GM21619 (cell line): Measurements from ENCODE around the gene GNPDA2.
"Not testable (repeated sequence)": the region's sequence is repeated elsewhere in the genome, so short reads cannot be mapped to it uniquely, and the experiment has no call there.

ENCODE experiments used
- ATAC-seq: cut with Tn5 transposase; IDR thresholded peaks from one replicate; pipeline ENCODE4 v1.9.1; 2021; ENCODE audit not compliant: unreplicated experiment

GNPDA2 gene

DNA sequence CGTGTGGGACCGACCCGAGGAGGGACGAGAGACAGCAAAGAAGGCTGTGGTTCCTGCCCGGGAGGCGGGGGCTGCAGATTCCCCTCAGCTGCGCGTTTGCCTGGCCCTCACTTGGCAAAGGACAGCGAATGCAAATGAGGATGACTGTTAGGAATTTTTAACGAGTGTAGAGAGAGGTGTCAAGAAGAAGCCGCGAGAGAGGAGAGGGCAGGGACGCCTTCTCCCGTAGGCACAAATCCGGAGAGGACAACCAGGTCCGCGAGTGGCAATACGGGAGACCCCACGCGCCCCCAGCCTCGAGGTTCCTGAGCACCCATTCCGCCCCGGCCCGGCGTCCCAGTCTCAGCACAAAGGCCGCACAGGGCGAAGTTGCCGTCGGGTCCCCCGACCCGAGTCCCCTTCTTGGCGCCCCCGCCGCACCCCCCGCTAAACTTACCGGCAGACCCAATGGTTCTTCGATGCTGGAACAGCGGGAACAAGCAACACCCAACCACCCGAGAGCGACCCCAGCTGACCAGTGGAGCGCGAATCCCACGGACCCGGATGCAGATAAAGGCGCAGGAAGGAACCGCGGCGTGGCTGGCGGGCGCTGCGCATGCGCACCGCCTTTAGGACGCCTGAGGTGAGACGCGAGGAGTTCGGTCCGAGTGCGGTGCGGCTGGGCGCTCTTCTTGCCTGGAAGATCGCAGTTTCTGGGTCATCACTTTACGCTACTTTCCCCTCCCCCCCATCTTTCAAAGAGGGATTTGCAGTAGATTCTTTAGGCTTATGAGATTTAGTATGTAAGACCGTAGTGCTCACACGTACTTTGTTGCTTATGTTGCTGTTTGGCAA lies at the start of gene GNPDA2:
Gene GNPDA2, minus strand, starts transcription at position 519 of the 834 bp plus-strand sequence. CDS start 4,349 bp downstream, outside the sequence.
- ATAC-seq, result peak; percentile 93

DNA sequence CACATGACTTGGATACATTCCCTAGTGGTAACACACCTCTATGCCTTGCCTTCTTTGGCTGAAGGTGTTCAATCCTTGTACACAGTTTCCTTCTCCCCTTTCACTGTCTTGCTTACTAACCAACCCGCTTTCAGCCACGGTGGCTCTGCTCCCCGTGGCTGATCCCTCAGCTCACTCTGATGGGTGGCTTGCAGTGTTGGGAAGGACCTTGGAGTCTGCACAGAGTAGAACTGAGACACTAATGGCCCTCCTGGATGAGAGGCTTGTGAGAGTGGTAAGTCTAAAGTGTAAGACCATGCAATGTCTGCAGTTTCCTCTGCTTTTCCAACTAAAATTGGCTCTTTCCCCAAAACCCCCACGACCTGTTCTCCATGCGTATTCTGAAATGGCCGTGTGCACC lies 46.0 kb upstream of the GNPDA2 start:
- ATAC-seq, result no peak

- no peak for ATAC-seq
Observed at GRCh38 chr4:44771789-44772188, 45.4 kb upstream of the GNPDA2 start.

DNA sequence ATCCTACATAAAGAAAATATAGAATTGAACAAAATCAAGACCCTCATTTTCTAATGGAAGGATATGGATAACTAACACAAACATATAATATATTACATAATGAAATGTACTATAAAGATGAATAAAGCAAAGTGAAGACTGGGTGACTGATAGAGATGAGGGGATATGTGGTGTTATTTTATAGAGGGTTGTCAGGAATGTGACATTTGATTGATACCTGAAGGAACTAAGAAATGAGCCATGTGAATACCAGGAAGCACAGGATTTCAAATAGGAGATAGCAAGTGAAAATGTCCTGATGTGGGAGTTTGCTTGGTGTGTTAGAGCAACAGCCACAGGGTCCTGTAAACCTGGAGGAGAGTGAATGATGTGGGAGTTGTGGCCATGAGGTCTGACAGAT lies 40.1 kb upstream of the GNPDA2 start:
- ATAC-seq, result no peak

DNA sequence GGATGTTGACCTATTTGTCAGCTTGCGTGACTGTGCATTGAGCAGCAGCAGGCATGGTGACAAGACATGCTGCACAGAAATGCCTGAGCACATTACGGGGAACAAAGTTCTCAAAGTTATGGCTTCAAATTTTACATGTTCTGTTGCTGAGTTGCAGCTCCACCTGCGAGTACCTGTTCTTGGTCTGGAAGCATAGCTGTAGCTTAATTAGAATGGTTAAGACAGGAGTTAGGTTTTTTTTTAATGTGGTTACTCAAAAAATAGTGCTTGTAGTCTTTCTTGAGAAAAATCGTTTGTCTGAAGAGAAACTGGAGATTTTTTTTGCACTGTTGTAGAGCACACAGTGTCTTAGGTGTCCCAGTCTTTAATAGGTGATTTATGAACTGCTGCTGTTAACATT lies 38.8 kb upstream of the GNPDA2 start:
- ATAC-seq, result no peak

GRCh38 chr4:44761306-44761705 lies 35.0 kb upstream of the GNPDA2 start:
- no peak for ATAC-seq

- ATAC-seq, result peak; percentile 73
Observed at GRCh38 chr4:44760142-44760898, 34.0 kb upstream of the GNPDA2 start.

- no peak for ATAC-seq
Observed at GRCh38 chr4:44756559-44756958, 30.2 kb upstream of the GNPDA2 start.

DNA sequence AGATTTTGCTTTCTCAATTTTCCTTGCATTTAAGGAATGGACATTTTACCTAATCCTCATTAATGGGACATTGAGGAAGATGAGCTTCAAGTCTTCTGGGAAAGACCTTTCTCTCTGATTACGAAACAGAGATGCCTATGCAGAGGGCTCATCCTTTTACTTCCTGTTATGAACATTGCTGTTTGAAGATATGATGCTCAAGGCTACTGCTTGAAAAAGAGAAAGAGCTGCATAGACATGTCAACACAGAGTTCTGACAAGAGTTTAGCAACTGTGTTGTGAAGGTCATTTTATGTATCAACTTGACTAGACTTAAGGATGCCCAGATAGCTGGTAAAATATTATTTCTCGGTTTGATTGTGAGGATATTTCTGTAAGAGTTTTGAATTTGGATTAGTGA lies 13.8 kb upstream of the GNPDA2 start:
- no peak for ATAC-seq

GRCh38 chr4:44738615-44739014 lies 12.3 kb upstream of the GNPDA2 start:
- ATAC-seq, result no peak

GRCh38 chr4:44736900-44737299 lies 10.5 kb upstream of the GNPDA2 start:
- no peak for ATAC-seq

GRCh38 chr4:44728694-44729093 lies 2.3 kb upstream of the GNPDA2 start:
- ATAC-seq, result not testable (repeated sequence)

GRCh38 chr4:44727471-44727870 lies 1.1 kb upstream of the GNPDA2 start:
- no peak for ATAC-seq

DNA sequence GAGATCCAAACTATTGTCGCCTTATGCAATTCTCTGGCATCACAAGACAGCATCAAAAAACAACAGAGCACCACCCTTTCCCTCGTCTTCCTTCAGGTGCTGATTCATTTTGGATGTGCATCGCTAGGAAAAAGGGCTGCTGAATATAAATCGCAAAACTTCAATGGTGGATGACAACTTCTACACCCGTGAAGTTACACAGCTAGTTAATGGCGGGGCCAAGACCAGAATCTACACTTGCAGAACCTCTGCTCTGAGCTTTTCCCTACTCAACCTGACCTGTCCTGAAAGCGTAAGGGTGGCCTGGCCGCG lies 674 bp downstream of the GNPDA2 start:
- ATAC-seq, result no peak

GRCh38 chr4:44725166-44725565 lies 1.2 kb downstream of the GNPDA2 start:
- ATAC-seq, result no peak

DNA sequence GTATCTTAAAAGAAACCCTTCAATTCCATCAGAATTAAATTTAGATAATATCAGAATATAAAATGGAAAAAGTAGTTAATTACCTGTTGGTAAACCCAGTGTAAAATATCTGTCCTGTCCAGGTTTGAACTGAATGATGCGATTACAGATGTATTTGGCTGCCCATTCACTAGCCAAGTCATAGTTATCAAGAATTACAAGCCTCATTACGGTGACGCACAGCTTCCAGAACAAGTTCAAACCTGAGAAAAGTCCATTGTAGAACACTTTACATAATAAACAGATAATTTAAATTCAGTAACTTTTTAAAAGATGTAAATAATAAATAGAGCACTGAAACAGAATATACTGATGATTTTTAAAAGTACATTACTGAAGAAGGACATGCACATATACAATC lies 4.4 kb downstream of the GNPDA2 start:
- no peak for ATAC-seq

DNA sequence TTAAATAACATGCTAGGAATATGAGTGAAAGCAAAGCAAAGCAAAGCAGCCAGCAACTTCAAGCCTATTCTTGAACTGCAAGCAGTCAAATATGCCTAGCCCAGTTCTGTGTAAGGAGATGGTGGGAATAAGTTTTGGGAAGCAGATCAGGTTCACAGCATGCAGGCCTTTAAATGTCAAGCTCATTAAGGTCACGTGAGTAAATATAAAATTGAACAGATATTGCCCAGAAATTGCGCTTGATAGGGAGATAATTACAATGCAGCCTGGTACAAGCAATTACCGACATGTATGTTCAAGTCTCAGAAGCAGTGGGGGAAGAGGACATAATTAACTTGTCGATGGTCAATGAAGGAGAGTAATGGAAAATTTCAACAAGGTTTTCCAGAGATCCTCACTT lies 6.0 kb downstream of the GNPDA2 start:
- ATAC-seq, result no peak

GRCh38 chr4:44716597-44716996 lies 9.8 kb downstream of the GNPDA2 start:
- ATAC-seq, result no peak

- no peak for ATAC-seq
Observed at GRCh38 chr4:44713125-44713524, 13.2 kb downstream of the GNPDA2 start.

GRCh38 chr4:44704673-44705072 lies 21.7 kb downstream of the GNPDA2 start:
- ATAC-seq, result no peak

- no peak for ATAC-seq
Observed at GRCh38 chr4:44701037-44701436, 25.3 kb downstream of the GNPDA2 start.

GRCh38 chr4:44700427-44700826 lies 25.9 kb downstream of the GNPDA2 start:
- no peak for ATAC-seq
